Keratinocyte (primary cell): ENCODE results near the gene CARD8. TPM values are rescaled to one million over a fixed set of nuclear protein-coding genes. Genes with fewer than 3 reads are reported as not detected.

Source experiments
- DNase-seq: peaks from one replicate; pipeline ENCODE4 v3.0.0-alpha.2; 2011; ENCODE audit warnings: low read depth, missing footprints, low spot score
- FAIRE-seq: peaks from 2 replicates; lab custom pipeline; 2011; peaks lifted over from hg19 to GRCh38; lab: Jason Lieb, UNC
- H2AFZ ChIP-seq: 2 replicates; pipeline ENCODE4 v1.6.0; 2012; ENCODE audit warnings: low read length, control low read depth, inconsistent platforms; ENCODE audit not compliant: control insufficient read depth
- H3K27ac ChIP-seq: 2 replicates; pipeline ENCODE4 v1.5.1; 2011; ENCODE audit warnings: low read length; ENCODE audit not compliant: control insufficient read depth, insufficient read depth
- H3K27me3 ChIP-seq: 3 replicates; pipeline ENCODE4 v1.6.0; 2011; ENCODE audit warnings: low read length; ENCODE audit not compliant: control insufficient read depth, insufficient read depth; ENCODE audit errors: extremely low read depth
- H3K36me3 ChIP-seq, 2 experiments: 2 replicates in 1 of 2; 3 replicates in 1 of 2; pipeline ENCODE4 v1.5.1; 2011; ENCODE audit warnings: low read length in 2 of 2, mild to moderate bottlenecking in 1 of 2; ENCODE audit not compliant: control insufficient read depth in 2 of 2, insufficient read depth in 2 of 2; ENCODE audit errors: extremely low read depth in 1 of 2
- H3K4me1 ChIP-seq: 3 replicates; pipeline ENCODE4 v1.5.1; 2011; ENCODE audit warnings: low read length; ENCODE audit not compliant: control insufficient read depth, insufficient read depth; ENCODE audit errors: extremely low read depth
- H3K4me2 ChIP-seq: 3 replicates; pipeline ENCODE4 v1.6.0; 2011; ENCODE audit warnings: low read depth, low read length; ENCODE audit not compliant: control insufficient read depth, insufficient read depth; ENCODE audit errors: extremely low read depth
- H3K4me3 ChIP-seq, 3 experiments: fragments of 200-600 bp in 1 of 3; sonication (generic) in 1 of 3; 2 replicates in 2 of 3; 3 replicates in 1 of 3; pipeline ENCODE4 v1.5.1; 2011 to 2016; ENCODE audit warnings: low read length in 3 of 3, mild to moderate bottlenecking in 3 of 3, control low read depth in 2 of 3, inconsistent platforms in 1 of 3, low read depth in 1 of 3, mixed read lengths in 1 of 3, mixed run types in 1 of 3, moderate library complexity in 1 of 3; ENCODE audit not compliant: control insufficient read depth in 2 of 3, insufficient read depth in 2 of 3; ENCODE audit errors: extremely low read depth in 1 of 3
- H3K79me2 ChIP-seq: 2 replicates; pipeline ENCODE4 v1.6.0; 2012; ENCODE audit warnings: low read length; ENCODE audit not compliant: control insufficient read depth, insufficient read depth
- H3K9ac ChIP-seq: 3 replicates; pipeline ENCODE4 v1.6.0; 2011; ENCODE audit warnings: low read length; ENCODE audit not compliant: control insufficient read depth, insufficient read depth; ENCODE audit errors: extremely low read depth
- H3K9me1 ChIP-seq: 3 replicates; pipeline ENCODE4 v1.6.0; 2011; ENCODE audit warnings: low read length; ENCODE audit not compliant: control insufficient read depth, insufficient read depth; ENCODE audit errors: extremely low read depth
- H3K9me3 ChIP-seq: 2 replicates; pipeline ENCODE4 v1.5.1; 2012; ENCODE audit warnings: low read depth, low read length; ENCODE audit not compliant: control insufficient read depth
- H4K20me1 ChIP-seq: 3 replicates; pipeline ENCODE4 v1.6.0; 2011; ENCODE audit warnings: low read length; ENCODE audit not compliant: control insufficient read depth, insufficient read depth; ENCODE audit errors: extremely low read depth
- EZH2 ChIP-seq: IDR thresholded peaks from one replicate; pipeline ENCODE4 v1.6.1; 2012; ENCODE audit warnings: inconsistent platforms, mild to moderate bottlenecking, low read length, moderate library complexity
- dilution Hi-C: fragments of 300-500 bp; cut with MboI; formaldehyde crosslinking; loops from one replicate; pipeline ENCODE4 v1.7.0; 2020; ENCODE audit warnings: low sequenced_read_pairs; ENCODE audit not compliant: extremely low pct_ligation_motif_present
- polyA plus RNA-seq, 5 experiments: library from polyadenylated mRNA; depleted of rRNA in 3 of 5; stranded (reverse) in 3 of 5; stranded (forward) in 1 of 5; unstranded in 1 of 5; fragments of >200 nt; gene quantifications; 1 replicate in 1 of 5; 2 replicates in 3 of 5; 3 replicates in 1 of 5; pipeline versions ENCODE4 v1.2.1 to v1.2.3, GENCODE V29; 2011 to 2012; ENCODE audit warnings: missing spikeins in 2 of 5, low read depth in 1 of 5, low replicate concordance in 1 of 5
- TF ChIP-seq, protein P1 (sequence below), 3 experiments: IDR thresholded peaks in 1 of 3; conservative IDR thresholded peaks in 1 of 3; optimal IDR thresholded peaks in 1 of 3; 2 replicates in 2 of 3; 3 replicates in 1 of 3; pipeline versions ENCODE3 to v1.5.1; 2011; ENCODE audit warnings: low read length in 3 of 3, mild to moderate bottlenecking in 3 of 3, moderate library complexity in 2 of 3, control low read depth in 1 of 3, inconsistent platforms in 1 of 3; ENCODE audit not compliant: insufficient read depth in 2 of 3; ENCODE audit errors: extremely low read depth in 1 of 3

The CARD8 gene
- polyA plus RNA-seq, 1 donor (not counting 4 experiments of a cell fraction or from before 2014, with no cell fraction given), result 5.2 TPM

DNA sequence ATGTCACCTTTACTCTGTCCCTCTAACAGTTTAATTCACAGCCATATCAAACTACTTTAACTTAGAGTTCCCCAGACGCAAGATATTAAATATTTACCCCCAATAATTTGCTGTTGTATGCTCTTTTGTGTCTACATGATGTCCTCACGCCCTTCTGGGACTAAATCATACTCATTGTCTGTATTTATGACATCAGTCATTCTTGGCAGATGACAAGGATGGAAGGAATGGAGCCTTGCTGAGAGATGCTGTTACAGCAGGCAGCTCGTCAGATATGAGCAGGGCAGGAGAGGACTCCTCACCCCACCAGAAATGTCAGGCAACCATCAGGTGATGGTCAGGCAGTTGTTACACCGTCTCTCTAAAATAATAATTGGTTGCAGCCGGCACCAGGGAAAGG, 41.8 kb downstream of the CARD8 start:
- no peak overlapping the region for H3K4me2 ChIP-seq
- H3K27me3 ChIP-seq, result no peaks in the 10 kb centered on the region
- dilution Hi-C loops, result no loop called here
- no peak overlapping the region for H3K9ac ChIP-seq
- TF ChIP-seq EZH2, result no peak
- TF ChIP-seq, protein P1, sequence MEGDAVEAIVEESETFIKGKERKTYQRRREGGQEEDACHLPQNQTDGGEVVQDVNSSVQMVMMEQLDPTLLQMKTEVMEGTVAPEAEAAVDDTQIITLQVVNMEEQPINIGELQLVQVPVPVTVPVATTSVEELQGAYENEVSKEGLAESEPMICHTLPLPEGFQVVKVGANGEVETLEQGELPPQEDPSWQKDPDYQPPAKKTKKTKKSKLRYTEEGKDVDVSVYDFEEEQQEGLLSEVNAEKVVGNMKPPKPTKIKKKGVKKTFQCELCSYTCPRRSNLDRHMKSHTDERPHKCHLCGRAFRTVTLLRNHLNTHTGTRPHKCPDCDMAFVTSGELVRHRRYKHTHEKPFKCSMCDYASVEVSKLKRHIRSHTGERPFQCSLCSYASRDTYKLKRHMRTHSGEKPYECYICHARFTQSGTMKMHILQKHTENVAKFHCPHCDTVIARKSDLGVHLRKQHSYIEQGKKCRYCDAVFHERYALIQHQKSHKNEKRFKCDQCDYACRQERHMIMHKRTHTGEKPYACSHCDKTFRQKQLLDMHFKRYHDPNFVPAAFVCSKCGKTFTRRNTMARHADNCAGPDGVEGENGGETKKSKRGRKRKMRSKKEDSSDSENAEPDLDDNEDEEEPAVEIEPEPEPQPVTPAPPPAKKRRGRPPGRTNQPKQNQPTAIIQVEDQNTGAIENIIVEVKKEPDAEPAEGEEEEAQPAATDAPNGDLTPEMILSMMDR (optimal IDR thresholded peaks at IDR 0.05 in 1 of 3, IDR thresholded peaks at IDR 0.05 in 1 of 3, conservative IDR thresholded peaks at IDR 0.05 in 1 of 3; ENCODE audit: extremely low read depth in 1 of 3, insufficient read depth in 2 of 3, low read length in 3 of 3), result no peak
- no peaks in the 10 kb centered on the region for H3K9me3 ChIP-seq
- H3K36me3 ChIP-seq, result peaks cover 0 to 1% of the 10 kb centered on the region in 2 experiments
- H3K4me3 ChIP-seq, result no peak overlapping the region
- H3K9me1 ChIP-seq, result no peaks in the 10 kb centered on the region
- no peak overlapping the region for H2AFZ ChIP-seq
- H3K79me2 ChIP-seq, result no peaks in the 10 kb centered on the region
- no peak for FAIRE-seq
- H3K4me1 ChIP-seq, result no peaks in the 10 kb centered on the region
- no peaks in the 10 kb centered on the region for H4K20me1 ChIP-seq
- H3K27ac ChIP-seq, result no peak overlapping the region
- no peak for DNase-seq

DNA sequence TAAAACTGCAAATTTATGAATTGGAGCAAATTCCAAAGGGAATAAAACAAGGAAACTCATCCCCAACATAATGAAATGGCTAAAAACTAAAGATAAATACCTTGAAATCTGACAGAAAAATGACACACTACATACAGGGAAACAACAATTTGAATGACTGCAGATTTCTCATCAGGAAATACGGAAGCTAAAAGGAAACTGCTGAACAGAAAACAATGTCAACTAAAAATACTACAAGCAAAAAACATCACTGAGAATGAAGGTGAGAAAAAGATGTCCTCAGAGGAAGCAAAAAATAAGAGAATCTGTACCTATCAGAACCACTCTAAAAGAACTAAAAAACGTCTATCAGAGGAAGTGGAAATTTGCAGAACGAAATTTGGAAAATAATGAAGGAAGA, 45.7 kb downstream of the CARD8 start:
- TF ChIP-seq, protein P1 (optimal IDR thresholded peaks at IDR 0.05 in 1 of 3, IDR thresholded peaks at IDR 0.05 in 1 of 3, conservative IDR thresholded peaks at IDR 0.05 in 1 of 3; ENCODE audit: extremely low read depth in 1 of 3, insufficient read depth in 2 of 3, low read length in 3 of 3), result no peak
- no peak for TF ChIP-seq EZH2
- Histone ChIP-seq H3K9me3 (no peaks in the 10 kb centered on the region), H3K4me2 (no peak overlapping the region), H3K36me3 (peaks cover 0 to 1% of the 10 kb centered on the region in 2 experiments), H3K9me1 (no peaks in the 10 kb centered on the region), H3K79me2 (peaks cover 3% of the 10 kb centered on the region), H4K20me1 (no peaks in the 10 kb centered on the region), H3K4me1 (peaks cover 3% of the 10 kb centered on the region), H3K9ac (no peak overlapping the region), H2AFZ (no peak overlapping the region), H3K27ac (no peak overlapping the region), H3K27me3 (no peaks in the 10 kb centered on the region), H3K4me3 (no peak overlapping the region)
- dilution Hi-C loops, result no loop called here
- DNase-seq (no peak), FAIRE-seq (no peak)
